Adipose tissue (tissue), 3 donors: ENCODE results near the gene TUBA1C. TPM values are rescaled to one million over a fixed set of nuclear protein-coding genes. Genes with fewer than 3 reads are reported as not detected.

Experiments
- H3K27ac ChIP-seq: one replicate; pipeline ENCODE4 v1.5.1; 2013; ENCODE audit warnings: low read depth, low read length
- WGBS, 3 donors: extraction: QIAGEN DNeasy Blood & Tissue Kit; methylation state at CpG; one replicate each; pipeline ENCODE4 v1.1.7; 2013; 5-methylcytosine and 5-hydroxymethylcytosine counted together
- polyA plus RNA-seq, 3 donors: library from polyadenylated mRNA; stranded (reverse); fragments of 200-250 nt; gene quantifications; one replicate each; pipeline ENCODE4 v1.2.3, GENCODE V29; 2013
- donor health status: healthy with polysubstance abuse.
- donor health status: Bipolar disorder and iron deficiency.
- donor health status: healthy.

The TUBA1C gene
- polyA plus RNA-seq: 100 to 1,000 TPM; 108 to 342 (median 166) TPM

- 1 to 2% (median 1%) methylated on average over 61 of the region's 61 CpGs for WGBS, 3 donors
Measured at GRCh38 chr12:49264873-49265792, at the start of gene TUBA1C. TUBA1C (plus strand) TSS chr12:49265082; CDS start chr12:49265182, 100 bp downstream.

GRCh38 chr12:49219417-49220026, 45.4 kb upstream of the TUBA1C start:
- H3K27ac ChIP-seq: no peak overlapping the region
- WGBS, 3 donors: 90 to 93% (median 90%) methylated on average over 11 of the region's 11 CpGs

More at GRCh38 chr12:49264873-49265792, at the start of gene TUBA1C:
- H3K27ac ChIP-seq: peak within 1 kb of the TSS; percentile 95

- WGBS, 3 donors: 67 to 94% (median 73%) methylated on average over 4 of the region's 4 CpGs
- H3K27ac ChIP-seq: no peak overlapping the region
Measured at GRCh38 chr12:49220972-49221371, 43.9 kb upstream of the TUBA1C start.

GRCh38 chr12:49223122-49223521, 41.8 kb upstream of the TUBA1C start:
- 91 to 95% (median 95%) methylated on average over 1 of the region's 1 CpG for WGBS, 3 donors
- no peak overlapping the region for H3K27ac ChIP-seq

GRCh38 chr12:49223590-49224369, 41.1 kb upstream of the TUBA1C start:
- H3K27ac ChIP-seq: no peak overlapping the region
- 80 to 84% (median 83%) methylated on average over 3 of the region's 3 CpGs for WGBS, 3 donors

- 71 to 75% (median 73%) methylated on average over 7 of the region's 7 CpGs for WGBS, 3 donors
- no peak overlapping the region for H3K27ac ChIP-seq
Measured at GRCh38 chr12:49225576-49226166, 39.2 kb upstream of the TUBA1C start.

- no peak overlapping the region for H3K27ac ChIP-seq
- WGBS, 3 donors: 95 to 98% (median 98%) methylated on average over 3 of the region's 3 CpGs
Measured at GRCh38 chr12:49227713-49228112, 37.2 kb upstream of the TUBA1C start.

- no peak overlapping the region for H3K27ac ChIP-seq
- WGBS, 3 donors: 76 to 94% (median 88%) methylated on average over 3 of the region's 3 CpGs
Measured at GRCh38 chr12:49228653-49229052, 36.2 kb upstream of the TUBA1C start.

- 84 to 92% (median 89%) methylated on average over 6 of the region's 6 CpGs for WGBS, 3 donors
- no peak overlapping the region for H3K27ac ChIP-seq
Measured at GRCh38 chr12:49230176-49230804, 34.6 kb upstream of the TUBA1C start.

- 36 to 76% (median 48%) methylated on average over 3 of the region's 3 CpGs for WGBS, 3 donors
- no peak overlapping the region for H3K27ac ChIP-seq
Measured at GRCh38 chr12:49230805-49231194, 34.1 kb upstream of the TUBA1C start.

- H3K27ac ChIP-seq: no peak overlapping the region
- WGBS, 3 donors: 73 to 86% (median 75%) methylated on average over 9 of the region's 9 CpGs
Measured at GRCh38 chr12:49231878-49232655, 32.8 kb upstream of the TUBA1C start.

GRCh38 chr12:49232940-49233841, 31.7 kb upstream of the TUBA1C start:
- WGBS, 3 donors: 54 to 62% (median 59%) methylated on average over 25 of the region's 25 CpGs
- H3K27ac ChIP-seq: peak overlapping the region; percentile 66

GRCh38 chr12:49233842-49234526, 30.9 kb upstream of the TUBA1C start:
- WGBS, 3 donors: 44 to 74% (median 56%) methylated on average over 19 of the region's 19 CpGs
- H3K27ac ChIP-seq: peak overlapping the region; percentile 73

GRCh38 chr12:49236423-49236822, 28.5 kb upstream of the TUBA1C start:
- 61 to 81% (median 81%) methylated on average over 1 of the region's 1 CpG for WGBS, 3 donors
- H3K27ac ChIP-seq: no peak overlapping the region

GRCh38 chr12:49243631-49244030, 21.3 kb upstream of the TUBA1C start:
- H3K27ac ChIP-seq: no peak overlapping the region
- 87 to 99% (median 96%) methylated on average over 5 of the region's 5 CpGs for WGBS, 3 donors

- no peak overlapping the region for H3K27ac ChIP-seq
Measured at GRCh38 chr12:49244176-49244575, 20.7 kb upstream of the TUBA1C start.

More at GRCh38 chr12:49244176-49244575, 20.7 kb upstream of the TUBA1C start:
- WGBS, 3 donors: 39 to 80% (median 49%) methylated on average over 2 of the region's 2 CpGs
